GM12892 (cell line): ENCODE data around the gene EIF4G1.
A peak's percentile ranks its signal among the peaks of the same experiment; 100 is the strongest.

Experiments
- DNase-seq: peaks from one replicate; pipeline ENCODE4 v3.0.0; 2011; ENCODE audit not compliant: insufficient read length
- FAIRE-seq: peaks from 2 replicates; lab custom pipeline; 2011; peaks lifted over from hg19 to GRCh38; lab: Jason Lieb, UNC
- POLR2A ChIP-seq: IDR thresholded peaks from 2 replicates; pipeline ENCODE4 v1.6.1; 2011; ENCODE audit warnings: low read depth, low read length, control low read depth
- POLR2AphosphoS5 ChIP-seq: IDR thresholded peaks from 2 replicates; pipeline ENCODE4 v1.6.1; 2011; ENCODE audit warnings: low read depth, low read length, control low read depth
- TAF1 ChIP-seq: IDR thresholded peaks from 2 replicates; pipeline ENCODE4 v1.6.1; 2011; ENCODE audit warnings: low read depth, mild to moderate bottlenecking, control low read depth, low read length, borderline replicate concordance

EIF4G1 gene

DNA sequence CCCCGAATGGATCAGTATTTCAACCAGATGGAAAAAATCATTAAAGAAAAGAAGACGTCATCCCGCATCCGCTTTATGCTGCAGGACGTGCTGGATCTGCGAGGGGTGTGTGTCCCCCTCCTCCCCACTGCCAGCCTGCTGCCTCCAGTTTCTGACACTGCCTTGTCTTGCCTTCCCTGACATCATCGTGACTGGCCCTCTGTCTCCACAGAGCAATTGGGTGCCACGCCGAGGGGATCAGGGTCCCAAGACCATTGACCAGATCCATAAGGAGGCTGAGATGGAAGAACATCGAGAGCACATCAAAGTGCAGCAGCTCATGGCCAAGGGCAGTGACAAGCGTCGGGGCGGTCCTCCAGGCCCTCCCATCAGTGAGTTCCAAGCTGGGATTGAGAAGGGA lies 10.9 kb downstream of the EIF4G1 start:
- FAIRE-seq: no peak

DNA sequence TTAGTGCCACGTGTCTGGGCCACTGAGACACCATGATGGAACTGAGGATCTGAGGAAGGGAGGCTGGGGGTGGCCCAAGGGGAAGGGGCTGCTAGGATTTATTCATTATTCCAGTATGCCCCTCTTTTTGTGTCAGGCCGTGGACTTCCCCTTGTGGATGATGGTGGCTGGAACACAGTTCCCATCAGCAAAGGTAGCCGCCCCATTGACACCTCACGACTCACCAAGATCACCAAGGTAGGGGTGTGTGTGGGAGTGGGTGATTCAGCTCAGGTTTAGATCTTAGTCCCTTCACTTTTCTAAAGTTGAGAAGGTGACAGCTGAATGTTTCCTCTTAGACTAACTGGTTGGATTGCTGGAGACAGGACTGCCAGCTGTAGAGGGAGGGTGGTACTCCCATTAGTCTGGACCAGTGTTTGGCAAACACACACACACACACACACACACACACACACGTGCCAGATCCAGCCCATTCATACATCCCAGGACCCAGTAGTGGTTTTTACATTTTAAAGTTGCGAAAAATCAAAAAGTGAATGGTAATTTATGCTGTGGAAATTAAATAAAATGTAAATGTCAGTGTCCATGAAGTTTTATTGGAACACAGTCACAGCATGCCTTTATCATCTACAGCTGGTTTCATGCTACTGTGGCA lies 11.4 kb downstream of the EIF4G1 start:
- FAIRE-seq: no peak
- TF ChIP-seq TAF1 (no peak), POLR2AphosphoS5 (no peak; the same call in 1 of the 2 replicates), POLR2A (no peak)
- no peak for DNase-seq

More for the DNA sequence above, 10.9 kb downstream of the EIF4G1 start:
- TF ChIP-seq TAF1 (no peak), POLR2AphosphoS5 (no peak), POLR2A (no peak)
- no peak for DNase-seq

DNA sequence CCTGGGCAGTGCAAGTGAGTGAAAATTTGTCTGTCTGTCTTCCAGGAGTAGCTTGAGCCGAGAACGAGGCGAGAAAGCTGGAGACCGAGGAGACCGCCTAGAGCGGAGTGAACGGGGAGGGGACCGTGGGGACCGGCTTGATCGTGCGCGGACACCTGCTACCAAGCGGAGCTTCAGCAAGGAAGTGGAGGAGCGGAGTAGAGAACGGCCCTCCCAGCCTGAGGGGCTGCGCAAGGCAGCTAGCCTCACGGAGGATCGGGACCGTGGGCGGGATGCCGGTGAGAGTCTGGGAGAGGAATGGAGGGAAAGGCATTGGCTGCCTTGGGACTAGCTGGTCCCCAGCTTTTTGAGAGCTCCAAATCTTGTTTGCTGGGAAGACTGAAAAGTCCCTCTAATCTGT lies 12.8 kb downstream of the EIF4G1 start:
- no peak for FAIRE-seq
- TF ChIP-seq POLR2A: no peak
- TF ChIP-seq POLR2AphosphoS5: no peak; the same call in 1 of the 2 replicates
- no peak for TF ChIP-seq TAF1

DNA sequence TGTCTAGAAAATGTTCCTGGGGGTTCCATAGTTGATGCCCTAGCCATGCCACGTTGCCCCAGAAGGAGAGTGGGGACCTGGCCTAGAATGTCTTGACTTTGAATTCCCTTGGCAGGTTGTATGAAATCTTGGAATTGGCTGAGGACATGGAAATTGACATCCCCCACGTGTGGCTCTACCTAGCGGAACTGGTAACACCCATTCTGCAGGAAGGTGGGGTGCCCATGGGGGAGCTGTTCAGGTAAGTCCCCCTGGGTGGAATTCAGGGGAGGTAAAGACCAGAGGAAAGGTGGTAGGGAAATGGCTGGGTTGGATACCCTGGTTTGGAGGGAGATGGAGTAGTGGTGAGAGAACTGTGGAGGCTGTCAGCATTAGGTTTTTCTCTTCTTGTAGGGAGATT lies 14.1 kb downstream of the EIF4G1 start:
- FAIRE-seq: no peak
- no peak for TF ChIP-seq TAF1
- TF ChIP-seq POLR2AphosphoS5: no peak
- TF ChIP-seq POLR2A: no peak
- no peak for DNase-seq

More for the DNA sequence above, 12.8 kb downstream of the EIF4G1 start:
- no peak for DNase-seq

DNA sequence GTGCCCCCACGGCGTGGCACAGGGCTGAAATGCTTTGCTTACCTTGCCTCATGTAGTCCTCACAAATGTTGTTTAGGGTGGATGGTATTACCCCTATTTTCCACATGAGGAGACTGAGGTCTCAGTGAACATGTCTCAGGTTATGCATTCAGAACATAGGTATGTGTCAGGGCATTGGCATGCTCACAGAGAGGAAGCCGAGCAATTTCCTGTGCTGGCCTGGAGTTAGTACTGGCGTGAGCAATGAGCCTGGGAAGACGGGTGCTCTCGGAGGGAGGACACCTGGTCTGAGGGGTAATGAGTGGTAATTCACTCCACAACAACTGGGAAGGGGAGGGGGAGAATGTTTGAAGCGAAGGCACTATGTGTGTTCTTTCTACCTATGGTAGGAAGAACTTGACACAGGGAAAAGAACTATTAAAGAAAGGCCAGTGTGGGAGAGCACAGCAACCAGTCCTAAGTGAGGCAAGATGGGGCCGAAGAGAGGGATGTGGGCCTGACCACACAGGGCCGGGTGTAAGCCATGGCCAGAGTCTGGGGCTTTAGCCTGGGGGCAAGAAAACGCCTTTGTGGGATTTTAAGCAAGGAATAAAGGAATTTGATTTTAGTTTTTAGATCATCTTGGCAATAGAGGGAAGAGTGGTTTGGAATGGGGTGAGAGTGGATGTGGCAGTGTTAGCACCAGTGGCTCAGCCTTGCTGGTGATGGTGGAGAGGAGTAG lies 18.1 kb downstream of the EIF4G1 start:
- FAIRE-seq (no peak), DNase-seq (no peak)

DNA sequence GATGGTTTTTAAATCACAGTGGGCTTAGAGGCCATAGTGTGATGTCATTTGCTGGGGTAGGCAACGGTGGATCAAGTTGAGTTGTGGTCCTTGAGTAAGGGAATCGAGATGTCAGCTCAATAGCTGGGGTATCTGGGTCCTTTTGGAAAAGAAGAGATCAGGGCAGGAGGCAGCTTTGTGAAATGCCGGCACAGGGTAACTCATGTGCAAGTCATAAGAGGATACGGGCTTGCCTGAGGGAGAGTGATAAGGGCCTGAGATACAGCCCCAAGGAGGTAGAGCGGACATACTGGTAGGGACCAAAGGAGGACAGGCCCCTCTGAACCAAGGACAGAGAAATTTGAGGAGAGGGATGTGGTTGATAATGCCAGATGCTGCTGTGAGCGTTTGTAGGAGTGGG lies 18.8 kb downstream of the EIF4G1 start:
- FAIRE-seq: no peak
- no peak for DNase-seq
- TF ChIP-seq POLR2A (peak; percentile 18; the same call in 1 of the 2 replicates), TAF1 (no peak)

More for the DNA sequence above, 18.1 kb downstream of the EIF4G1 start:
- peak; percentile 69; the same call in 1 of the 2 replicates for TF ChIP-seq POLR2AphosphoS5
- no peak for TF ChIP-seq TAF1
- TF ChIP-seq POLR2A: 0 out of 2 replicates have a peak, but pooled peaks have one; percentile 29

DNA sequence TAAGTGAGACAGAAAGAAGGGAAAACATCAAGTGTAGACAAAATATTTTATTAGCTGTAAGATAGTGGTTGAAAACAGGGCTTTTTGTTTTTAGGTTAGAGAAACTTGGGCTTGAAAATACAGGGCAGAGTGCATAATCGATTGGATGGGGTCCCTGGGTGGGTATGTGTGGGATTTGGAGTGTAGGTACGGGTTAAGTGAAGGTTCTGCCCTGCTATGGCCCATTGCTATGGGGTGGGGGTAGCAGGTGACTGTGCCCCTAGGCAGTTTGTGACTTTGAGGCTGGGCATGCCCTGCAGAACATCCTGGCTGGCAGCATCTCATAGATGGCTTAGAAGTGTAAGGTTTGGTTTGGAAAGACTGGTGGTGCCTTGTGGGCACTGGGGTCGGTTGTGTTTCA lies 19.3 kb downstream of the EIF4G1 start:
- DNase-seq (no peak), FAIRE-seq (no peak)
- TF ChIP-seq POLR2A (peak; percentile 59; the same call in 1 of the 2 replicates), TAF1 (no peak), POLR2AphosphoS5 (peak; percentile 52)

DNA sequence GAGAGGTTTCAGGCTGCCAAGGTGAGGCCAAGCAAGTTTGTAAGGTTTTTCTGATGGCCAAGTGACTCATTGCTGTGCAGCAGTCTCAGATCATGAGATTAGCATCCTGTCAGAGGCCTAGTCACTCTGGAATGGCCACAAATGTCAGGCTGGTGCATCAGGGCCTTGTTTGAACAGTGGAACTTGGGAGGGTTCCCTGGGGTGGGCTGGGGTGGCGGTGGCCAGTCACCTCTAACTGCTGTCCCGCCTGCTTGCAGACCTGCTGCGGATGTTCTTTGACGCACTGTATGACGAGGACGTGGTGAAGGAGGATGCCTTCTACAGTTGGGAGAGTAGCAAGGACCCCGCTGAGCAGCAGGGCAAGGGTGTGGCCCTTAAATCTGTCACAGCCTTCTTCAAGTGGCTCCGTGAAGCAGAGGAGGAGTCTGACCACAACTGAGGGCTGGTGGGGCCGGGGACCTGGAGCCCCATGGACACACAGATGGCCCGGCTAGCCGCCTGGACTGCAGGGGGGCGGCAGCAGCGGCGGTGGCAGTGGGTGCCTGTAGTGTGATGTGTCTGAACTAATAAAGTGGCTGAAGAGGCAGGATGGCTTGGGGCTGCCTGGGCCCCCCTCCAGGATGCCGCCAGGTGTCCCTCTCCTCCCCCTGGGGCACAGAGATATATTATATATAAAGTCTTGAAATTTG lies 20.2 kb downstream of the EIF4G1 start:
- no peak for FAIRE-seq
- TF ChIP-seq POLR2A (no peak), POLR2AphosphoS5 (peak; percentile 63; the same call in 1 of the 2 replicates)
- DNase-seq: no peak

DNA sequence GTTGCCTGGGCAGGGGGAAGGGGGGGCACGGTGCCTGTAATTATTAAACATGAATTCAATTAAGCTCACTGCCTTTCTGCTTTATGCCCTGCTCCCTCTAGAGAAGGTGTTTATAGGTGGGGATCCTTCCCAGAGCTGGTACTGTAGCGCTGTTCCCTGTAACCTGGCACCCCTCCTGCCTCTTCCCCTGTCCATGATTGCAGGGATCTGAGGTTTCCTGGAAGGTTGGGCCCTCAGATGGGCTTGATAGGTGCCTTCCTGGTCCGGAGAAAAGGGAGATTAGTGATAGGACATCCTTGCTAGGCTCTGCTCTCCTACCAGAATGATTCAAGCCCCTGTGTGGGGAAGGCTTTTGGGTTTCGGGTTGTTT lies 20.9 kb downstream of the EIF4G1 start:
- no peak for TF ChIP-seq POLR2AphosphoS5
- TF ChIP-seq TAF1: no peak
- TF ChIP-seq POLR2A: no peak; the same call in 1 of the 2 replicates
- DNase-seq: no peak
- no peak for FAIRE-seq

DNA sequence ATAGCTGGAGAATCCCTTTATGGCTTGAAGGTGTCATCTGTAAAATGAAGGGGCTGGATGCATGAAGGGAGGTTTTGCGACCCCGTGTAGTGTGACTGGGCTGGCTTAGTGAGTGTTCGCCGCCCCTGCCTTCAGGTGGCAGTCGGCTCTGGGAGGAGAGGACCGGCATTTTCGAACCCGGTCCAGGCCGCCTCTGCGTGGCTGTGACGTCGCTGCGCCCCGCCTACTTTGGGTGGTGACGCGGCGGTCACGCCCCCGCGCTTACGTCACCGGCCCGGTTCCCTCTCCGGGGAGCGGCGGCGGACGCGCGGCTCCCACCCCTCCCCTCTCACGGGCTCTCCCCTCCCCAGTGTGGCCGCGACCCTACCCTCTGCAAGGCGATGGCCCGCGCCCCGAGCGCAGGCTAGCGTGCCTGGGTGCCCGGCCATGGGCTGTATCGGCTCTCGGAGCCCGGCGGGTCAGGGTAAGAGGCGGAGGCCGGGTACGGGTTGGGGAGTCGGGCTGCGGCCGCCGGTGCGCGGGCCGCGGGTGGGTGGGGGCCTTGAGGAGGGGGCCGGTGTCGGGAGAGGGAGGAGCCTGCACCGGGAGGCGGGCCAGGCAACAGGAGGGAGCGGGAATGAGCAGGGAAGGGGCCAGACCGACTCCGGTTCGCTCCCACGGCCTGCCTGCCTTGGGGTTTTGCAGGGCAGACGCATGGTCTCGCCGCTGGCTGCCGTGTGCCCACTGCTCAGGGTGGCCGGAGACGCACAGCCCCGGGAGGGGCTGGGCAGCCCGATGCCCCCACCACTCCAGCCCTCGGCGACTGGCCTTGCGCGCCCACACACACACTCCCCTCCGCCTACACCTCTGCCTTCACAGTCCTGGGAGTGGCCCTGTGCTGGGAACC lies 21.5 kb downstream of the EIF4G1 start:
- FAIRE-seq (peak; percentile 98), DNase-seq (peak; percentile 87)
- TF ChIP-seq POLR2AphosphoS5 (peak; percentile 98), TAF1 (no peak), POLR2A (peak; percentile 82)
